Measurements from ENCODE around the gene ZDHHC3.
A peak's percentile ranks its signal among the peaks of the same experiment; 100 is the strongest.

ZDHHC3 gene

GRCh38 chr3:44926172-44926571 is 49.8 kb downstream of the ZDHHC3 start:
- no peak for DNase-seq

GRCh38 chr3:44924457-44925084 is 51.4 kb downstream of the ZDHHC3 start:
- no peak for DNase-seq

DNA sequence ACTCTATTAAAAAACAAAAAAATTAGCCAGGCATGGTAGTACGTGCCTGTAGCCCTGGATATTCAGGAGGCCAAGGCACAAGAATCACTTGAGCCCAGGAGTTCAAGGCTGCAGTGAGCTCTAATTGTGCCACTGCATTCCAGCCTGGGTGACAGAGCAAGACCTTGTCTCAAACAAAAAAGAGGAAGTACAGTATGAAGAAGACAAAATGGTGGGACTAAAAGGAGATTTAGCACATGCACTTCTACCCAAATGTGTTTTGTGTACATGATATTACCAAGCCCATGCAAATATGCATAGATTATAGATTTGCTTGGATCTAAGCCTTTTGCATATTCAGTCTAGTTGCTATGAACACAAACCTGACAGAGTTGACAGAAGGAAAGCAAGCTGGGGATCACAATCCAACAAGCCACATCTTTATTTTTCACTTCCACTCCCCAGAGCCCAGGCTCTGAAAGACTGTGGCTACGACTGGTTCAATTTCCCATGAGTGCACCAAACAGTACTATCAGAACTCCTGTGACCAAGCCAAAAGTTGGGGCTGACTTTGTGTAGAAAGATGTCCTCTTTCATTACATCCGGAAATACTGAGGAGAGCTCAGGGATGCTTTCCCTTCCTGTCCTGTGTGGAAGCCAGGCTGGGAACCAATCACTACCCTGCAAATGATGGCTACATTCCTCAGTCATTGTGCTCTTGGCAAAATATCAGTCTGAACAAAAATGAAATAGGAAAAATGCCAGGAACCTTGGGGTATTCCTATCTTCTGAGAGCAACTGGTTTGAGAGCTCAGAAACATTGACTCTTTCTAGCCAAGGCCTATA is 52.1 kb downstream of the ZDHHC3 start:
- no peak for DNase-seq

GRCh38 chr3:44920081-44920480 is 55.9 kb downstream of the ZDHHC3 start:
- DNase-seq = no peak

DNA sequence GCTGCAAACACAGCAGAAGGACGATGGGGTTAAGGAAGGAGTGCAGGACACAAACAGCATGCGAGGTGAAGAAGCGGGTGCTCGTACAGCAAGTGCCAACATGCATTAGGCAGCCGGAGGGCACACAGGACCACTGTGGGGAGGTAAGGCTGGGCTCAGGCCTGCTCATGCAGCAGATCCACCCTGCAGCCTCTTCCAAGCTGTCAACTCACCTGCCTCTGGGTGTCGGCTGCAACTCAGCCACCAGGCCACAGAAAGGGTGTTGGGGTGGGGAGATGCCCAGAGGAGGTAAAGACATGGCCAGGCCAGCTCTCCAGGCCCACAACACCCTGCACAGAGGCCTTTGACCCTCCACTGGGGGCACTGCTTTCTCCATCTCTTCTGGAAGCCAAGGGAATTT is 57.4 kb downstream of the ZDHHC3 start:
- DNase-seq = no peak

DNA sequence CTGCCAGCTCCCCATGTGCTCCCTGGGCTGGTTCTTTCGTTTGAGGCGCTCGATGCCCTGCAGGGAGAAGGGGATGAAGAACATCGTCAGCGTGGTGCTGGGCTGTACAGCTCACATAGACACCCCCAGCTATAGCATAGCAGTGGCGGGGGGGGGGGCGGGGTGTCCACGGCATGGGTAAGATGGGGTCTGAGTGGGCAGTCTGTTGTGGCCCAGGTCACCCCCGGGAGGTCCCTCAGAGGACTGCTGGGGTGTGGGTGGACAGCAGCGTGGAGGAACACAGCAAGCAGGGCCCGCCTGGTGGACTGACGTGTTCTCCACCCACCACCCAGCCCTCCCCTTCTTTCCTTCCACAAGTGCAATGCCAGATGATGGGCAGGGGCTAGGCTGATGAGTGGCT is 57.9 kb downstream of the ZDHHC3 start:
- DNase-seq = no peak

- DNase-seq = no peak
Observed at GRCh38 chr3:44915702-44916438, 60.1 kb downstream of the ZDHHC3 start.

DNA sequence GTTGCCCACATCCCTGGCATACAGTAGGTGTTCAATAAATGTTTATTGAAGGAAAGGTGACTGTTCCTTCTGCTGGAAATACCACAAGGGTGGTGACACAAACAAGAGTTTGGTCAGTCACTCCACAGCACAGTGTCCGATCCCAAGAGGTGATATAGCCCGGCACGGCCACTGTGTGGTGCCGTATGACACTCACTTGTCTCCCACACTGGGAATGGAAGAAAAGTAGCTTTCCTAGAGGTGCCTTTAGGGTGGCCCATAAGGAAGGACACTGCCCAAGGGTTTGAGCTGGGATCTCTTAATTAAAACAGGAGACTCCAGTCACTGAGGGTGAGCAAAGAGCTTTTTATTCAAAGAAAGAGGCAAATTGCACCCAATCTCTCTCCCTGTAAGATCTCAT is 61.0 kb downstream of the ZDHHC3 start:
- DNase-seq = no peak

GRCh38 chr3:44913868-44914468 is 62.0 kb downstream of the ZDHHC3 start:
- peak; percentile 60 to 63 for DNase-seq

GRCh38 chr3:44910693-44911092 is 65.3 kb downstream of the ZDHHC3 start:
- DNase-seq = no peak

GRCh38 chr3:44909063-44909462 is 66.9 kb downstream of the ZDHHC3 start:
- DNase-seq = no peak

DNA sequence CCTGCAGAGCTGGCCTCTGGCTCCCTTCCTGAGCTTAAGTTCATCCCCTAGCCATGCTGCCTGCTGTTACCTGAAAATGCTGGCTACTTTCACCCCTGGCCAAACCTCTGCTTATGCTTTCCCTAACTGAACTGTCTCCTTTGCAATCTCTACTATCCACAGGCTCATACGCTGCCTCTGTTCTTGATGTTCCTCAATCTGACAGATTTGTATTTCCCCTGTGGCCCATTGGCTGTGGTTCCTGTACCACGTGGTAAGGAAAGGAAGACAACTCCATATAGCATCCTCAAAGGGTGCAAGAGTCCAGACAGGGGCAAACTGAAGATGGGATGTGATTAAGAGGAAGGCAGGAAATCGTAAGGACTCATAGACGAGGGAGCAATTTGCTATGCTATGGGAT is 68.4 kb downstream of the ZDHHC3 start:
- DNase-seq = no peak

DNA sequence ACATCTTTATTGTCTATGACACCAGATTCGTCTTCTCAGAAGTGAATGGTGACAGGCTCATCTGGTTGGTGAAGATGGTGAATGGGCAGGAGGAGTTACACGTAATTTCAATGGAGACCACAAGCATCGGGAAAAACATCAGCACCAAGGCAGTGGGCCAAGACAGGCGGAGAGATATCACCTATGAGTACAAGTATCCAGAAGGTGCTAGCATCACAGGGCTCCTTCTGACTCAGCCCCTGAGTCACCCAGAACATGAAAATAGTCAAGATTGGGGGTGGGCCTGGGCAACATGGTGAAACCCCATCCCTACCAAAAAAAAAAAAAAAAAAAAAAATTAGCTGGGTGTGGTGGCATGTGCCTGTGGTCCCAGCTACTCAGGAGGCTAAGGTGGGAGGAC is 69.0 kb downstream of the ZDHHC3 start:
- DNase-seq = no peak

DNA sequence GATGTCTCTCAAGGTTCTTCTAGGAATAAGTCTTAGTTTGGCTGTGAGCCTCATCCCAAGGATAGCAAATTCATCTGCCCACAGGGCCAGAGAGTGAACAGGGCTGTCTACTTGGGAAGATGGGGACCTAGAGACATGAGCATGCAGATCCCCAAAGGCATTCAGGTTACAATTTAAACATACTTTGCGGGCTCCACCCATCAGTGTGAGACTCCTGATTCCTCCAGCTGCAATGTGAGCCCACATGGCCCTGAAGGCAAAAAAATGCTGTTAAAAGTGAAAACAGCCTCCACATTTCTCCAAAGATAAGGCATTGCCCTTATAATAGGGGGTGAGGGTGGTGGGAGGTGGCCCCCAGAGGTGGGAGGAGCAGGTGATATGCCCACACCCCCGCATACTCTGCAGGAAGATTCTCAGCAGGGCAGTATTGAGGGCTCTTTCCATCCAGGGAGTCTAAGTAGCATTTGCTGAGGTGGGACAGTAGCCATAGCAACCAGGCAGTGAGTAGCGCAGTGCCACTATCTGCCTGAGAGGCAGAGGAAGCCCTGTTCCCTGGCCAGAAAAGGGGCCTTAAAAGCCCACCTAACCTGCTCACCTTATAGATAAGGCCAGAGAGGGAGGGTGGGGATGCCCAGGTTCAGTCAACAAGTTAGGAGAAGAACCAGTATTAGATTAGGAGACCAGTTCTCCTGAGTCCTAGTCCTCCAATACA is 70.4 kb downstream of the ZDHHC3 start:
- no peak for DNase-seq

- no peak for DNase-seq
Observed at GRCh38 chr3:44903751-44904150, 72.2 kb downstream of the ZDHHC3 start.

GRCh38 chr3:44903314-44903713 is 72.7 kb downstream of the ZDHHC3 start:
- no peak for DNase-seq

- no peak for DNase-seq
Observed at GRCh38 chr3:44902628-44903027, 73.3 kb downstream of the ZDHHC3 start.

- DNase-seq = no peak
Observed at GRCh38 chr3:44899683-44900367, 76.1 kb downstream of the ZDHHC3 start.

- DNase-seq = no peak
Observed at GRCh38 chr3:44896440-44896839, 79.5 kb downstream of the ZDHHC3 start.

- no peak for DNase-seq
Observed at GRCh38 chr3:44894485-44894884, 81.5 kb downstream of the ZDHHC3 start.

GRCh38 chr3:44893097-44893496 is 82.9 kb downstream of the ZDHHC3 start:
- no peak for DNase-seq

DNA sequence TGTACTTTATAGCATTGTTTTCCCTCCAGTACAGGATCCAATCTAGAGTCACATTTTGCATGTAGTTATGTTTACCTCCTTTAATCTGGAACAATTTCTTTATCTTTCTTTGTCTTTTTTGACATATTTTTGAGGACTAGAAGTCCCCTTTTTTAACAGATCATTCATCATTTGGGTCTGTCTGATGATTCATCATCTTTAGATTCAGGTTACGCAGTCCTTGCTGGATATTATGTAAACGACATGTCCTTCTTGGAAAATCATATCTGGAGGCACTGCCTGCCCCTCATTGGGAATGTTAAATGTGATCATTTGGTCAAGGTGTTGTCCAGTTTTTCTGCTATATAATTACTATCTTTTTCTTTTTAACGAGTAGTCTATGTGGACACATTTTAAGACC is 83.3 kb downstream of the ZDHHC3 start:
- no peak for DNase-seq
